ENCODE results near the gene MVK. TPM values are rescaled to one million over a fixed set of nuclear protein-coding genes. Genes with fewer than 3 reads are reported as not detected.

Gene MVK
- total and polyA plus RNA-seq, 2 experiments from 2014 or later = 16.7 to 40.1 TPM

- TF ChIP-seq ZNF331 (CRISPR knock-in tag; IDR thresholded peaks at IDR 0.05; ENCODE audit: low read depth) (no peak), CREB1 (CRISPR knock-in tag; IDR thresholded peaks at IDR 0.05; ENCODE audit: low read depth) (no peak), ZNF114 (CRISPR knock-in tag; IDR thresholded peaks at IDR 0.05) (no peak), EZH2phosphoT487 (IDR thresholded peaks at IDR 0.05; ENCODE audit: unreplicated experiment) (no peak)
- TF ChIP-seq, protein P1, sequence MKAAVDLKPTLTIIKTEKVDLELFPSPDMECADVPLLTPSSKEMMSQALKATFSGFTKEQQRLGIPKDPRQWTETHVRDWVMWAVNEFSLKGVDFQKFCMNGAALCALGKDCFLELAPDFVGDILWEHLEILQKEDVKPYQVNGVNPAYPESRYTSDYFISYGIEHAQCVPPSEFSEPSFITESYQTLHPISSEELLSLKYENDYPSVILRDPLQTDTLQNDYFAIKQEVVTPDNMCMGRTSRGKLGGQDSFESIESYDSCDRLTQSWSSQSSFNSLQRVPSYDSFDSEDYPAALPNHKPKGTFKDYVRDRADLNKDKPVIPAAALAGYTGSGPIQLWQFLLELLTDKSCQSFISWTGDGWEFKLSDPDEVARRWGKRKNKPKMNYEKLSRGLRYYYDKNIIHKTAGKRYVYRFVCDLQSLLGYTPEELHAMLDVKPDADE (IDR thresholded peaks at IDR 0.05) = no peak
- TF ChIP-seq, protein P2, sequence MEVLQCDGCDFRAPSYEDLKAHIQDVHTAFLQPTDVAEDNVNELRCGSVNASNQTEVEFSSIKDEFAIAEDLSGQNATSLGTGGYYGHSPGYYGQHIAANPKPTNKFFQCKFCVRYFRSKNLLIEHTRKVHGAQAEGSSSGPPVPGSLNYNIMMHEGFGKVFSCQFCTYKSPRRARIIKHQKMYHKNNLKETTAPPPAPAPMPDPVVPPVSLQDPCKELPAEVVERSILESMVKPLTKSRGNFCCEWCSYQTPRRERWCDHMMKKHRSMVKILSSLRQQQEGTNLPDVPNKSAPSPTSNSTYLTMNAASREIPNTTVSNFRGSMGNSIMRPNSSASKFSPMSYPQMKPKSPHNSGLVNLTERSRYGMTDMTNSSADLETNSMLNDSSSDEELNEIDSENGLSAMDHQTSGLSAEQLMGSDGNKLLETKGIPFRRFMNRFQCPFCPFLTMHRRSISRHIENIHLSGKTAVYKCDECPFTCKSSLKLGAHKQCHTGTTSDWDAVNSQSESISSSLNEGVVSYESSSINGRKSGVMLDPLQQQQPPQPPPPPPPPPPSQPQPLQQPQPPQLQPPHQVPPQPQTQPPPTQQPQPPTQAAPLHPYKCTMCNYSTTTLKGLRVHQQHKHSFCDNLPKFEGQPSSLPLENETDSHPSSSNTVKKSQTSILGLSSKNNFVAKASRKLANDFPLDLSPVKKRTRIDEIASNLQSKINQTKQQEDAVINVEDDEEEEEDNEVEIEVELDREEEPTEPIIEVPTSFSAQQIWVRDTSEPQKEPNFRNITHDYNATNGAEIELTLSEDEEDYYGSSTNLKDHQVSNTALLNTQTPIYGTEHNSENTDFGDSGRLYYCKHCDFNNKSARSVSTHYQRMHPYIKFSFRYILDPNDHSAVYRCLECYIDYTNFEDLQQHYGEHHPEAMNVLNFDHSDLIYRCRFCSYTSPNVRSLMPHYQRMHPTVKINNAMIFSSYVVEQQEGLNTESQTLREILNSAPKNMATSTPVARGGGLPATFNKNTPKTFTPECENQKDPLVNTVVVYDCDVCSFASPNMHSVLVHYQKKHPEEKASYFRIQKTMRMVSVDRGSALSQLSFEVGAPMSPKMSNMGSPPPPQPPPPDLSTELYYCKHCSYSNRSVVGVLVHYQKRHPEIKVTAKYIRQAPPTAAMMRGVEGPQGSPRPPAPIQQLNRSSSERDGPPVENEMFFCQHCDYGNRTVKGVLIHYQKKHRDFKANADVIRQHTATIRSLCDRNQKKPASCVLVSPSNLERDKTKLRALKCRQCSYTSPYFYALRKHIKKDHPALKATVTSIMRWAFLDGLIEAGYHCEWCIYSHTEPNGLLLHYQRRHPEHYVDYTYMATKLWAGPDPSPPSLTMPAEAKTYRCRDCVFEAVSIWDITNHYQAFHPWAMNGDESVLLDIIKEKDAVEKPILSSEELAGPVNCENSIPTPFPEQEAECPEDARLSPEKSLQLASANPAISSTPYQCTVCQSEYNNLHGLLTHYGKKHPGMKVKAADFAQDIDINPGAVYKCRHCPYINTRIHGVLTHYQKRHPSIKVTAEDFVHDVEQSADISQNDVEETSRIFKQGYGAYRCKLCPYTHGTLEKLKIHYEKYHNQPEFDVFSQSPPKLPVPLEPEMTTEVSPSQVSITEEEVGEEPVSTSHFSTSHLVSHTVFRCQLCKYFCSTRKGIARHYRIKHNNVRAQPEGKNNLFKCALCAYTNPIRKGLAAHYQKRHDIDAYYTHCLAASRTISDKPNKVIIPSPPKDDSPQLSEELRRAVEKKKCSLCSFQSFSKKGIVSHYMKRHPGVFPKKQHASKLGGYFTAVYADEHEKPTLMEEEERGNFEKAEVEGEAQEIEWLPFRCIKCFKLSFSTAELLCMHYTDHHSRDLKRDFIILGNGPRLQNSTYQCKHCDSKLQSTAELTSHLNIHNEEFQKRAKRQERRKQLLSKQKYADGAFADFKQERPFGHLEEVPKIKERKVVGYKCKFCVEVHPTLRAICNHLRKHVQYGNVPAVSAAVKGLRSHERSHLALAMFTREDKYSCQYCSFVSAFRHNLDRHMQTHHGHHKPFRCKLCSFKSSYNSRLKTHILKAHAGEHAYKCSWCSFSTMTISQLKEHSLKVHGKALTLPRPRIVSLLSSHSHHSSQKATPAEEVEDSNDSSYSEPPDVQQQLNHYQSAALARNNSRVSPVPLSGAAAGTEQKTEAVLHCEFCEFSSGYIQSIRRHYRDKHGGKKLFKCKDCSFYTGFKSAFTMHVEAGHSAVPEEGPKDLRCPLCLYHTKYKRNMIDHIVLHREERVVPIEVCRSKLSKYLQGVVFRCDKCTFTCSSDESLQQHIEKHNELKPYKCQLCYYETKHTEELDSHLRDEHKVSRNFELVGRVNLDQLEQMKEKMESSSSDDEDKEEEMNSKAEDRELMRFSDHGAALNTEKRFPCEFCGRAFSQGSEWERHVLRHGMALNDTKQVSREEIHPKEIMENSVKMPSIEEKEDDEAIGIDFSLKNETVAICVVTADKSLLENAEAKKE (CRISPR knock-in tag; IDR thresholded peaks at IDR 0.05) = no peak
Measured at GRCh38 chr12:109587921-109588320, 14.3 kb downstream of the MVK start (continued).

GRCh38 chr12:109588461-109589239, 15.1 kb downstream of the MVK start:
- peak overlapping the region; percentile 11; the same call in 1 of the 2 replicates for H3K27ac Mint-ChIP-seq
- H3K4me3 ChIP-seq = no peak overlapping the region
- no peaks in the 10 kb centered on the region for H3K9me3 Mint-ChIP-seq
- peaks cover 9% of the 10 kb centered on the region for H3K27me3 Mint-ChIP-seq (ENCODE audit: insufficient read depth, low read depth, poor library complexity)
- H3K9me2 ChIP-seq (ENCODE audit: insufficient read depth) = no peaks in the 10 kb centered on the region
- H3K36me3 Mint-ChIP-seq (ENCODE audit: low read depth) = peaks cover 19% of the 10 kb centered on the region
- no peaks in the 10 kb centered on the region for H3K27me3 ChIP-seq (ENCODE audit: insufficient read depth)
- ATAC-seq (no peak), DNase-seq (ENCODE audit: low spot score) (no peak)
- no peak overlapping the region for H3K4me2 ChIP-seq
- H3K4me3 Mint-ChIP-seq = no peak overlapping the region
- H3K4me1 ChIP-seq (ENCODE audit: insufficient read depth) = no peaks in the 10 kb centered on the region
- H2AFZ ChIP-seq = no peak overlapping the region
- H3K4me1 Mint-ChIP-seq = no peaks in the 10 kb centered on the region
- no peaks in the 10 kb centered on the region for H3F3A ChIP-seq (replicated peaks; ENCODE audit: low read depth)
- no peaks in the 10 kb centered on the region for H3K79me2 ChIP-seq (replicated peaks; ENCODE audit: insufficient read depth)
- H3K36me3 ChIP-seq (ENCODE audit: insufficient read depth) = peaks cover 6% of the 10 kb centered on the region; the same call in 1 of the 2 replicates
- no peaks in the 10 kb centered on the region; the same call in 1 of the 2 replicates for H4K20me1 ChIP-seq (replicated peaks; ENCODE audit: insufficient read depth)
- H3K27ac ChIP-seq (ENCODE audit: low read depth) = no peak overlapping the region
- TF ChIP-seq, protein P1 (IDR thresholded peaks at IDR 0.05) = no peak
- TF ChIP-seq JUNB (IDR thresholded peaks at IDR 0.05; ENCODE audit: unreplicated experiment) (no peak), NANOG (IDR thresholded peaks at IDR 0.05; ENCODE audit: borderline replicate concordance) (no peak), ZNF114 (CRISPR knock-in tag; IDR thresholded peaks at IDR 0.05) (no peak), EZH2phosphoT487 (IDR thresholded peaks at IDR 0.05; ENCODE audit: unreplicated experiment) (no peak), EZH2 (IDR thresholded peaks at IDR 0.05; ENCODE audit: low read depth, unreplicated experiment) (no peak), STAT1 (IDR thresholded peaks at IDR 0.05; ENCODE audit: unreplicated experiment) (no peak), ZNF331 (CRISPR knock-in tag; IDR thresholded peaks at IDR 0.05; ENCODE audit: low read depth) (no peak)
